Fibroblast of lung (primary cell): ENCODE results near the gene MYL12B. TPM values are rescaled to one million over a fixed set of nuclear protein-coding genes. Genes with fewer than 3 reads are reported as not detected.

Experiments used
- DNase-seq, 2 donors: peaks; one replicate each; pipeline versions ENCODE4 v3.0.0 to v3.0.0-alpha.2; 2010; ENCODE audit warnings: low read depth in 2 of 2
- H2AFZ ChIP-seq: 2 replicates; pipeline ENCODE4 v1.5.1; 2012; ENCODE audit warnings: low read length, control low read depth, inconsistent platforms
- H3K27ac ChIP-seq: 2 replicates; pipeline ENCODE4 v1.5.1; 2011; ENCODE audit warnings: low read length, control low read depth; ENCODE audit not compliant: insufficient read depth
- H3K27me3 ChIP-seq: 2 replicates; pipeline ENCODE4 v1.5.1; 2011; ENCODE audit warnings: mild to moderate bottlenecking, low read length; ENCODE audit not compliant: control insufficient read depth, insufficient read depth
- H3K36me3 ChIP-seq: 2 replicates; pipeline ENCODE4 v1.5.1; 2011; ENCODE audit warnings: low read length; ENCODE audit not compliant: control insufficient read depth, insufficient read depth
- H3K4me1 ChIP-seq: 2 replicates; pipeline ENCODE4 v1.5.1; 2011; ENCODE audit warnings: low read length; ENCODE audit not compliant: control insufficient read depth, insufficient read depth; ENCODE audit errors: extremely low read depth
- H3K4me2 ChIP-seq: 2 replicates; pipeline ENCODE4 v1.5.1; 2011; ENCODE audit warnings: low read length, control low read depth; ENCODE audit not compliant: insufficient read depth; ENCODE audit errors: extremely low read depth
- H3K4me3 ChIP-seq, 4 experiments: fragments of 200-600 bp in 1 of 4; sonication (generic) in 1 of 4; replicated peaks in 1 of 4; 2 replicates each; pipeline ENCODE4 v1.5.1; 2011 to 2016; ENCODE audit warnings: low read length in 4 of 4, low read depth in 3 of 4, mild to moderate bottlenecking in 3 of 4, control low read depth in 2 of 4, inconsistent platforms in 1 of 4, mixed read lengths in 1 of 4; ENCODE audit not compliant: insufficient read depth in 1 of 4; ENCODE audit errors: control extremely low read depth in 1 of 4
- H3K79me2 ChIP-seq: 2 replicates; pipeline ENCODE4 v1.5.1; 2012; ENCODE audit warnings: mild to moderate bottlenecking, low read length, inconsistent platforms; ENCODE audit not compliant: control insufficient read depth, insufficient read depth
- H3K9ac ChIP-seq: 2 replicates; pipeline ENCODE4 v1.5.1; 2011; ENCODE audit warnings: mild to moderate bottlenecking, low read length, control low read depth; ENCODE audit not compliant: insufficient read depth
- H3K9me3 ChIP-seq: 2 replicates; pipeline ENCODE4 v1.5.1; 2012; ENCODE audit warnings: low read depth, low read length; ENCODE audit not compliant: control insufficient read depth, insufficient read depth
- H4K20me1 ChIP-seq: 2 replicates; pipeline ENCODE4 v1.5.1; 2011; ENCODE audit warnings: low read length; ENCODE audit not compliant: control insufficient read depth, insufficient read depth; ENCODE audit errors: extremely low read depth
- CTCF ChIP-seq, 2 donors: IDR thresholded peaks in 1 of 2; conservative IDR thresholded peaks in 1 of 2; 1 replicate in 1 of 2; 2 replicates in 1 of 2; pipeline ENCODE4 v1.5.1; 2011 to 2012; ENCODE audit warnings: low read length in 2 of 2, control low read depth in 1 of 2, inconsistent platforms in 1 of 2, low read depth in 1 of 2, mild to moderate bottlenecking in 1 of 2
- EZH2 ChIP-seq: IDR thresholded peaks from 2 replicates; pipeline ENCODE4 v1.5.1; 2012; ENCODE audit warnings: low read length, control low read depth, mild to moderate bottlenecking; ENCODE audit errors: missing control alignments
- polyA plus RNA-seq, 2 donors: library from polyadenylated mRNA; depleted of rRNA in 1 of 2; stranded (reverse) in 1 of 2; unstranded in 1 of 2; fragments of >200 nt; gene quantifications; 2 replicates each; pipeline ENCODE4 v1.2.1, GENCODE V29; 2011 to 2012; ENCODE audit warnings: missing spikeins in 1 of 2
- total RNA-seq: library from RNA; depleted of rRNA; stranded (reverse); fragments of >200 nt; gene quantifications from 2 replicates; pipeline ENCODE4 v1.2.1, GENCODE V29; 2014

Gene MYL12B
- total and polyA plus RNA-seq, 2 donors (not counting 1 experiment from before 2014, with no cell fraction given), result 473 to 1,122 TPM

- peaks cover 70% of the 10 kb centered on the region for H3K79me2 ChIP-seq
- no peak for TF ChIP-seq CTCF (conservative IDR thresholded peaks at IDR 0.05 in 1 of 2, IDR thresholded peaks at IDR 0.05 in 1 of 2; ENCODE audit: low read depth in 1 of 2, low read length in 2 of 2)
- no peak for TF ChIP-seq EZH2
- peaks cover 7% of the 10 kb centered on the region for H3K4me1 ChIP-seq
- H3K4me2 ChIP-seq, result peak overlapping the region; percentile 68
- H2AFZ ChIP-seq, result no peak overlapping the region
- H3K36me3 ChIP-seq, result peaks cover 8% of the 10 kb centered on the region
- H3K27me3 ChIP-seq, result no peaks in the 10 kb centered on the region
- peak overlapping the region; percentile 83 for H3K27ac ChIP-seq
- peak overlapping the region in 3 of 4 experiments; percentile 11 to 21 (median 18) for H3K4me3 ChIP-seq
- H3K9me3 ChIP-seq, result no peaks in the 10 kb centered on the region
- H3K9ac ChIP-seq, result peak overlapping the region; percentile 5
- DNase-seq, result peak; percentile 83 to 91
- H4K20me1 ChIP-seq, result peaks cover under 1% of the 10 kb centered on the region
Measured at GRCh38 chr18:3250237-3251107, 11.5 kb upstream of the MYL12B start.

GRCh38 chr18:3251249-3251962 lies 10.5 kb upstream of the MYL12B start:
- Histone ChIP-seq H4K20me1 (peaks cover 2% of the 10 kb centered on the region), H3K4me2 (peak overlapping the region; percentile 39), H3K27me3 (no peaks in the 10 kb centered on the region), H3K4me3 (no peak overlapping the region), H3K4me1 (peaks cover 12% of the 10 kb centered on the region), H3K9ac (no peak overlapping the region), H3K27ac (peak overlapping the region; percentile 46), H2AFZ (no peak overlapping the region), H3K79me2 (peaks cover 76% of the 10 kb centered on the region), H3K9me3 (no peaks in the 10 kb centered on the region), H3K36me3 (peaks cover 13% of the 10 kb centered on the region)
- no peak for DNase-seq
- no peak for TF ChIP-seq EZH2
- no peak for TF ChIP-seq CTCF (conservative IDR thresholded peaks at IDR 0.05 in 1 of 2, IDR thresholded peaks at IDR 0.05 in 1 of 2; ENCODE audit: low read depth in 1 of 2, low read length in 2 of 2)

- peaks cover 2% of the 10 kb centered on the region for H4K20me1 ChIP-seq
Measured at GRCh38 chr18:3251963-3252277, 10.0 kb upstream of the MYL12B start.

More at GRCh38 chr18:3251963-3252277, 10.0 kb upstream of the MYL12B start:
- no peaks in the 10 kb centered on the region for H3K27me3 ChIP-seq
- no peak overlapping the region for H2AFZ ChIP-seq
- TF ChIP-seq CTCF (conservative IDR thresholded peaks at IDR 0.05 in 1 of 2, IDR thresholded peaks at IDR 0.05 in 1 of 2; ENCODE audit: low read depth in 1 of 2, low read length in 2 of 2) (no peak), EZH2 (no peak)
- H3K27ac ChIP-seq, result peak overlapping the region; percentile 46
- H3K9me3 ChIP-seq, result no peaks in the 10 kb centered on the region
- H3K36me3 ChIP-seq, result peaks cover 13% of the 10 kb centered on the region
- H3K79me2 ChIP-seq, result peaks cover 77% of the 10 kb centered on the region
- peaks cover 13% of the 10 kb centered on the region for H3K4me1 ChIP-seq
- H3K9ac ChIP-seq, result no peak overlapping the region
- H3K4me2 ChIP-seq, result peak overlapping the region; percentile 55
- H3K4me3 ChIP-seq, result no peak overlapping the region
- DNase-seq, result peak in 1 of 2 donors; percentile 69
